Mesenteric fat pad (tissue), 1 donor: Measurements from ENCODE around the gene DISP3. TPM values are rescaled to one million over a fixed set of nuclear protein-coding genes. Genes with fewer than 3 reads are reported as not detected.

Experiments
- DNase-seq: peaks from one replicate; pipeline ENCODE4 v3.0.0-alpha.2; 2020; ENCODE audit warnings: low spot score
- total RNA-seq: library from RNA; stranded (reverse); fragmentation: NEBNext Ultra II Directional; extraction: Animal tissue kit (Norgen Biotek cat#: 25700); gene quantifications from one replicate; pipeline ENCODE4 v1.2.1, GENCODE V29; 2021
- donor health status: DM: yes; HTN: yes; CAD: no.

The DISP3 gene
- total RNA-seq, 1 donor from 2014 or later: not detected

- DNase-seq: no peak
Observed at GRCh38 chr1:11539850-11540772, 61.2 kb downstream of the DISP3 start.

DNA sequence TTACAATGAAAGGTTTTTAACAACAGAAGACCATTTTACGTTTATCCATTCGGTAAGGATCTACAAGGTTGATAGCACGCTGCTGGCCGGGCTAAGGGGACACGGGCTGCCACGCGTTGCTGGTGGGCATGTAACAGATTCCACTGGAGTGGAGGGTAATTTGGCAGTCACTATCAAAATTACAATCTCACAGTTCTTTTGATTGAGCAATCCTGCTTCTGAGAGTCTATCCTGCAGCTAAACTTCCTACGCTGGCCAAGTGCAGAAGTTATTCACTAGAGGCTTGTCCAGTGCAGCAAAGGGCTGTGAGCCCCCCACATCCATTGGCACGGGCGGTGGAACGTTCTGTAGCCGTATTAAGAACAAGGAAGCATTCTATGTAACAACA is 61.8 kb downstream of the DISP3 start:
- DNase-seq: no peak

DNA sequence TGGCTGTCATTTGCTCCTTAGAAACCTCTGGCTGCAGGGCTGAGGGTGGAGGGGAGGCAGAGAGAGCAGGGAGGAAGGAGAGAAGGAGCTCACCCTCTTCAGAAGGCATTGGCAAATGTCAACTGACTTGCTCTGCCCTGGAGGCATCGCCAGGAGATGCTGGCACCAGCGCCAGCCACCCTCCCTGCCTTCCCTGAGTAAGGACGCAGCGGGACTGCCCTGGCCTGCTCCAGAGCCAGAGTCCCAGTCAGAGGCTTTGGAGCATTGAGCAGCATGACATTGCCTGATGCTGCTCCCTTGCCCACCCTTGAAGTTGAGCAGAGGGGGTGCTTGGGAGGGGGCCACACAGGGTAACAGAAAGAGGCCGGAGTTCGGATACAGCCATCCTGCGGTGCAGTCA is 62.3 kb downstream of the DISP3 start:
- DNase-seq: no peak

- DNase-seq: no peak
Observed at GRCh38 chr1:11541956-11542355, 63.0 kb downstream of the DISP3 start.

DNA sequence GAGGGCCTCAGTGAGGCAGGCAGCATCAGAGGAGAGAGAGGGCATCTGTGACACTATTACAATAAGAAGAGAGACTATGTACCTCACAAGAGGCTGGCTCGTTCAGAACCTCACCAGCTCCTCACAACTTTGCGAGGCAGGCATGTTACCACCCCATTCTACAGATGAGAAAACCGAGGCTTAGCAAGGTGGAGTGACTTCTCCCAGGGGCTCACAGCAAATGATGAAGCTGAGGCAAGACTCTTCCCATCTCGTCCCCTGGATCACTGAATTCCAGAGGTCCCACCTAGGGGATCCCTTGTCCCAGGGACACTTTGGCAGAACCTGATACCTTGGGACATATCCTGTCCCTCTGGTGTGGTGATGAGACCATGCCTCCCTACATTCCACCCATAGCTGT is 64.4 kb downstream of the DISP3 start:
- DNase-seq: no peak

DNA sequence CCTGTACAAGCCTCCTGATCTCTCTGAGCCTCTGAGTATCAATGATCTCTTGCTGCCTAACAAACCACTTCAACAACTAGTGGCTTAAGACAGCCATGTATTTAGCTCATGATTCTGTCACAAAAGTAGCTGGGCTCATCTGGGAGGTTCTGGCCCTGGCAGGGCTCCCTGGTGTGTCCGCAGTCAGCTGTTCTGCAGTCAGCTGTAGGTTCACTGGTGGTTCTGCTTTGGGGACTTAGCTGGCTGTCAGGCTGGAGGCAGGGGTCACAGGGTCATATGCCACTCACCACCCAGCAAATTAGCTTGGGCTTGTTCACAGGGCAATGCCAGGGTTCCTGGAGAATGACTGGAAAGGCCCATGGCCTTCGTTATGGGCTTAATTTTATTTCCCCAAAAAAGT is 64.8 kb downstream of the DISP3 start:
- DNase-seq: no peak

DNA sequence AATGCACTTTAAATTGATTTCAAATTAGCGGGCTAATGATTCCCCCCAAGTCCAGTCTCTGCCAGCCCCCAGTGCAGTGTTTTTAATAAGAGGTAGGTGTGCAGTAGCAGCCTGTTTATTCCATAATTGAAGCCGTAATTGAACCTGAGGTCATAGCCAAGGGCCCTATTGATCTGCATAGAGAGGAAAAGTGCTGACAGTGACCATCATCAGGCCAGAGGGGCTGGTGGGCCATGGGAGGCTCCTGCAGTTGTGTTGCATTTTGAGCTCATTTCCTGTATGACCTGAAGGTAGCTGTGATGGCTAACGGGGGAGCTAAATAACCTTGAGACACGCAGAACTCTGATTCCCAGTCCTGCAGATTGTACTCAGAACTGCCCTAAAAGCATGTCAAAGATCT is 67.5 kb downstream of the DISP3 start:
- DNase-seq: no peak

- no peak for DNase-seq
Observed at GRCh38 chr1:11550664-11551283, 71.8 kb downstream of the DISP3 start.

DNA sequence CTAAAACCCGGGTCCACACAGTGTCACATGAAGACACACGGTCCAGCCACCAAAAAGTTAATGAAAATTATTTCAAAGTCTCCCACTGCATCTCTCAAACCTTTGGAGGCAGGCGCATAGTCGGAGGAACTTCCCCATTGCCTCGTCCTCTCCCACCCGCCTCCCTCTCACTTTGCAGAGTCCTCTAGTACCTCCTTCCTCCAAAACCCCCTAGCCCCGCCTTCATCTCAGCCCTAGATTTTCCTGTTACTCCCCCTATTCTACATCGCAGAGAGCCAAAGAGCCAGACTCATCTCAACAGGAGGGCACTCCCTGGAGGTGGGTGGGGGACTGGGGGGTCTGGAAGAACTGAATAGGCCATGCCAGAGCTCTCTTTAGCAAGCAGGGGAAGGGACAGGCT is 79.3 kb downstream of the DISP3 start:
- no peak for DNase-seq

DNA sequence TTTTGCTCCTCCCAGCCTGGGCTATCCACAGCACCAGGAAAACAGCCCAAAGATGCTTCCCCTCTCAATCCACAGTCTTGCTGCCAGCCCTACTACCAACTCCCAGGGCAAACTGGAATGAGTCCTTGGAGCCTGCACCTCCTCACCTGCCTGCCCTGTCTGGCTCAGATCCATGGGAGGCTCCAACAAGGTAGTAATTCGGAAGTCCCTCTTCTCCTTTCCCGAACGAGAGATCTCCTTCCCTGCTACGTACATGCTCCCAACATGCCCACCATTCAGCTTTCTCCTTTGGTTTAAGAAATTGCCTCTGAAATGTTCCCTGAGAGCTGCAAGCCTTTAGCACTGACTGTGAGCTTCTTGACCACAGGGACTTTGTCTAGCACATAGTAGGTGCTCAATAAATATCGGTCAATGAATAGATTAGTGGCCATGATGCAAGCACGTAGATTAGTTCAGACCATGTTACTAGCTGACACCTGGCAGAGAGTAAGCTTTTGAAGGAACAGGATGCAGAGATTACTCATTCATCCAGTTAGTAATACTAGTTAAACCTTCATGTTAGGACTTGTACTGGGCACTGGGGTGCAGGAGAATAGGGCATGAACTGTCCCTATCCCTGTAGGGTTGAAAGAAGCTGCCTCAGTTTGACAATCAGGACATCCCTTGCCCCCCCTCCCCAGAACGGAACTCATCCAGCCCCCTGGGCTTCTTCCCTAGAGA is 80.1 kb downstream of the DISP3 start:
- no peak for DNase-seq

DNA sequence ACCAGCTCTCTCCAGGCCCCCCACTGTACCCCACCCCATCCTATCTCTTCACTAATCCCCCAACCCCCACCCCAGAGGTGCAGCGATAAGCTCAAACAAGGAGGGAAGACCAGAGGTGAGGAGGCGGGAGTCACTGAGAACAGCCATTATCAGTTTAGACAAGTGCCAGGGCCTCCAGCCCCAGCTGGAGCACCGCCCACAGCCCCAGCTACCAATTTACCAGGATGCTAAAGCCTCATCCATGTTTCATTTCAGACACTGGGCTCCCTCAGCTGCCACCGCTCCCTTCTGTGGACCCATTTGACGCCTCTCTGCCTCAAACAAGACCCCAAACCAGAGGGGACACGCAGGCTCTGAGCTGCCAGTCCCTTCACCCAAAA is 80.6 kb downstream of the DISP3 start:
- DNase-seq: no peak

GRCh38 chr1:11560061-11560460 is 81.1 kb downstream of the DISP3 start:
- no peak for DNase-seq

DNA sequence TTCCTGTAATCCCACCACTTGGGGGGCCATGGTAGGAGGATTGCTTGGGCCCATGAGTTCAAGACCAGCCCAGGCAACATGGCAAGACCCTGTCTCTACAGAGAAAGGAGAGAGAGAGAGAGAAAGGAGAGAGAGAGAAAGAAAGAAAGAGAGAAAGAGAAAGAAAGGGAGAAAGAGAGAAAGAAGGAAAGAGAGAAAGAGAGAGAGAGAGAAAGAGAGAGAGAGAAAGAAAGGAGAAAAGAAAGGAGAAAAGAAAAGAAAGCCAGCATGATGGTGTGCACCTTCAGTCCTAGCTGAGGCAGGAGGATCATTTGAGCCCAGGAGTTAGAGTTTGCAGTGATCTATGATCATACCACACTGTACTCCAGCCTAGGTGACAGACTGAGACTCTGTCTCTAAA is 82.8 kb downstream of the DISP3 start:
- no peak for DNase-seq

DNA sequence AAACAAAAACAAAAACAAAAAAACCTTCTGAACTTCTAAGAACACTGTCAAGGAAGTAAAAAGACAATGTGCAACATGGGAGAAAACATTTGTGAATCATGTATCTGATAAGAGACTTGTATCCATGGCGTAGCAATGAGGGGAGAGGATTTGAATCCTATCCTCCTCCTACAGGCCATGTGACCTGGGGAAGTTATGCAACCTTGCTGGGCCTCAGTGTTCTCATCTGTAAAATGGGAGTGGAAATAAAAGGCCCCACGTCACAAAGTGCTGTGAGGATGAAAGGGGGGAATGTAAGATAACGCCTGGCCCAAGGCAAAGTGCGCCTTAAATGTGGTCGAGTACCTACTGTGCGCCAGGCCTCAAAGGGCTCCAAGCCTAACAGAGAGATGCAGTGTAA is 83.7 kb downstream of the DISP3 start:
- no peak for DNase-seq

DNA sequence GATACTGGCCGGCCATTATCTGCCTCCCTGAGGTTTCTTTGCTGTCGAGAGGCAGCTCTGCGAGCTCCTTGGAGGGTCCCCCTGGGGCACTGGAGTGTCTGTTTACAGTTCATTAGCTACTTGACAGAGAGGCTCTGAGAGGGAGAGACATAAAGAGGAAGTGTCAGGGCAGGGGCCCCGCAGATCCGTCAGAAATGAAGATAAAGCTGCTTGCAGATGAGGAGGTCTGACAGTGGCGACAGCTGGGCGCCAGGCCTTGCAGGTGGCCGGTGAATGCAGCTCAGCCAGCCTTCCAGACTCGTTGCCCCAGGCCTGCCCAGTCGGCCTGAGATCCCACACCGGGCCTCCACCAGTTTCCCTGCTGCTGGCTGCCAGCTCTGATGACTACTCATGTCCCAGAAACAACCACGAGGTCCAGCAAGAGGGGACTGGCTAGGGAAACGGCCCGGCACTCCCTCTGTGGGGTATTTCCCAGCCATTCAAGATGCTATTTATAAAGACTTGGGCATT is 84.7 kb downstream of the DISP3 start:
- DNase-seq: no peak

DNA sequence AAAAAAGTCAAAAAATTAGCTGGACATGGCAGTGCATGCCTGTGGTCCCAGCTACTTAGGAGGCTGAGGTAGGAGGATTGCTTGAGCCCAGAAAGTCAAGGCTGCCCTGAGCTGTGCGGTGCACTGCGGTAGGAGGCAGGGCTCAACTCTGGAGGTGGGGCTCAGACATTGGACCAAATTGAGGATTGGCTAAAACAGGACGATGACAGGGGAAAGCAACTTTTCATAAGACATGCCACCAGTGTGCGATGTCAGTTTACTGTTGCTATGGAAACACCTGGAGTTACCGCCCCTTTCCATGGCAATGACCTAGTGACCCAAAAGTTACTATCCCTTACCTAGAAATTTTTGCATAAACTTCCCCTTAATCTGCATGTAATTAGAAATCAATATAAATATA is 85.3 kb downstream of the DISP3 start:
- no peak for DNase-seq

GRCh38 chr1:11566042-11566850 is 87.3 kb downstream of the DISP3 start:
- DNase-seq: no peak

DNA sequence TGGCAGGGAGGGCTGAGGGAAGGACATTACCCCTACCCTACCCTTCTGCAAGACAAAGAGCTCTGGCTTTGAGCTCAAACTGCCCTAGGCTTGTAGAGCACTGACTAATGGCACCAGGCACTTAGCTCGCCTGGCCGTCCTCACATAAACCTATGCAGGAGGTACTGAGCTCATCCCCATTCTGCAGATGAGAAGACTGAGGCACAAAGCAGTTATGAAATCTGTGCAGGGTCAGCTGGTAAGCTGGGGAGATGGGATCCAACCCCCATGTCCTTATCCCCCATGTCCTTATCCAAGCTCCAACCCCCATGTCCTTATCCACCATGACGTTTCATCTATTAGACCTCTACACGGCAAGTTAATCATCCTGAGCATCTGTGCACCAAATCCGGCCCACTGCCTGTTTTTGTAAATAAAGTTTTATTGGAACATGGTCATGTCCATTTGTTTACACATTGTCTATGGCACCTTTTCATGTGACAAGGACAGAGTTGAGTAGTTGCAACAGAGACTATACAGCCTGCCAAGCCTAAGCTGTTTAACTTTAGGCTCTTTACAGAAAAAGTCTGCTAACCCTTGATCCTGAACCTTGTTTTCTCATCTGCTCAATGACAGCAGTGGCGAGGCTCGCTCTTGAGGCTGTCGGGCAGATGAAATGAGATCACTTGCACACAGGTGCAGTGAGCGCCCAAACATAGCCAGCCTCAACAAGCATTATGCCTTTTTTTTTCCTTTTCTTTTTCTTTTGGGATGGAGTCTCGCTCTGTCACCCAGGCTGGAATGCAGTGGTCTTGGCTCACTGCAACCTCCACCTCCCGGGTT is 88.5 kb downstream of the DISP3 start:
- DNase-seq: no peak

DNA sequence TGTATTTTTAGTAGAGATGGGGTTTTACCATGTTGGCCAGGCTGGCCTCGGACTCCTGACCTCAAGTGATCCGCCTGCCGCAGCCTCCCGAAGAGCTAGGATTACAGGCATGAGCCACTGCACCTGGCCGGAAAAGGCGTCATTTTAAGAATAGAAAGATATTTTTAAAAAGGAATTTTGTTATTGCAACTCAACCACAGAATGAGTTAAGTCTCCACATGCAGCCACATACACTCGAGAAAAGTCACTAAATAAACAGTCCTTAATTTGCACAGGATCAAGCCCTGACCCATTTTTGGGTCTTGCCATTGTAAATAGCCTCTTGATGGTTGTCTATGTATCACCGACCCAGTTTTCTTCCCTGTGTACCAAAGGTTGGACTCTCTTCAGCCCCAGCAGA is 89.7 kb downstream of the DISP3 start:
- DNase-seq: no peak

- DNase-seq: no peak
Observed at GRCh38 chr1:11569551-11569950, 90.6 kb downstream of the DISP3 start.
